Measurements from ENCODE around the gene PRICKLE2.

Gene PRICKLE2

DNA sequence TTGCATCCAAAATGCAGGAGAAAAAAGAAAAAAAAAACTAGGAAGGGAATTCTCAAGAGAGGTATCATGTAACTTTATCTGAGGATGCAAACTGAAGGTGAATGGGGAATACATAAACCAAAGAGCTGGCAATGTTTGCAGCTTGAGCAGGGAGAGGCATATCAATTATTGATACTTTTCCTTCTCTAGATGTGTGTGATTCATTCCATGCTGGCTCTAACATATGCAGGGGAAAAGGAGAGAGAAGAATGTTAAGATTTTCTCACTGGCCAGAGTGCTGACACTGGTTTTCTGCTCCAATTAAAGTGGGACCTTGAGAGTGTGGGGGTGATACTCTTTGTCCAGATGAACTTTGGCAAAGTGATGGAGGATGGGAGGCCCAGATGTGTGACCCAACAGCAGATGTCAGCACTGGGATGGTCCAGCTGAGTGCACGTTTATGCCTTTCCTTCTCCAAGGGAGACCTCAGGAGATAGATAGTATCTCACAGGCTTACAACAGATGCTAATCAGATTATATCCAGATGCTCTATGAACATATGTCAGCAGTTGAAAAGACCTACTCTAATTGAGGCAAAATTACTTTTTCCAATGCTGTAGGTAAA, 152.0 kb downstream of the PRICKLE2 start:
- no peak for DNase-seq

DNA sequence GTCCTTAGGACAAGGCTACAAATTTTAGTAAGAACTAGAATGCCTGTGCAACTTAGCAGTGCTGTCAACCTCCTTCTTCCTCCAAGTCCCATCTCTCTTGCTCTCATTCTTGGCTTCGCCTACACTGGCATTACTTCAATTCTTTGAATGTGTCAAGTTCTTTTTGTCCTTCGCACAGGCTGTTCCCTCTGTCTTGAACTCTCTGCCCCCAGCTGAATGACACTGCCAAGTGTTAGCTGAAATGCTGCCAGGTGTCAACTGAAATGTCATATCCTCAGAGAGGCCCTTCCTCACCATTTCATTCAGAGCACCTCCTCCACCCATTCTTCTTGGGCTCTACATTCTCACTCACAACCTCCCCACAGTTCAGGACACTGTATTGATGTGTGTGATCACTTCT, 153.1 kb downstream of the PRICKLE2 start:
- DNase-seq: no peak

DNA sequence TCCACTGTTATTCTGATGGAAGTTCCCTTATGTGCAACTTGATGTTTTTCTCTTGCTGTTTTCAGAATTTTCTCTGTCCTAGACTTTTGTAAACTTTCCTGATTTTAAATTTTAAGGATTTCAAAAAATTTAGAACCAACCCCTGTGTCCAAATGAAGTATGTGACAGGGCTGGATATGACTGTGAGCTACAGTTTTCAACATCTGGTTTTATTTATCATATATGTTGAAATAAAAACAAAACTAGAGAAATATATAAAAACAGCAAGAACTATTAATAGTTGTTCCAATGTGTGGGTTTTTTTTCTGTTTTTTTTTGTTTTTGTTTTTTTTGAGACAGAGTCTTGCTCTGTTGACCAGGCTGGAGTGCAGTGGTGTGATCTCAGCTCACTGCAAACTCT, 154.6 kb downstream of the PRICKLE2 start:
- no peak for DNase-seq

DNA sequence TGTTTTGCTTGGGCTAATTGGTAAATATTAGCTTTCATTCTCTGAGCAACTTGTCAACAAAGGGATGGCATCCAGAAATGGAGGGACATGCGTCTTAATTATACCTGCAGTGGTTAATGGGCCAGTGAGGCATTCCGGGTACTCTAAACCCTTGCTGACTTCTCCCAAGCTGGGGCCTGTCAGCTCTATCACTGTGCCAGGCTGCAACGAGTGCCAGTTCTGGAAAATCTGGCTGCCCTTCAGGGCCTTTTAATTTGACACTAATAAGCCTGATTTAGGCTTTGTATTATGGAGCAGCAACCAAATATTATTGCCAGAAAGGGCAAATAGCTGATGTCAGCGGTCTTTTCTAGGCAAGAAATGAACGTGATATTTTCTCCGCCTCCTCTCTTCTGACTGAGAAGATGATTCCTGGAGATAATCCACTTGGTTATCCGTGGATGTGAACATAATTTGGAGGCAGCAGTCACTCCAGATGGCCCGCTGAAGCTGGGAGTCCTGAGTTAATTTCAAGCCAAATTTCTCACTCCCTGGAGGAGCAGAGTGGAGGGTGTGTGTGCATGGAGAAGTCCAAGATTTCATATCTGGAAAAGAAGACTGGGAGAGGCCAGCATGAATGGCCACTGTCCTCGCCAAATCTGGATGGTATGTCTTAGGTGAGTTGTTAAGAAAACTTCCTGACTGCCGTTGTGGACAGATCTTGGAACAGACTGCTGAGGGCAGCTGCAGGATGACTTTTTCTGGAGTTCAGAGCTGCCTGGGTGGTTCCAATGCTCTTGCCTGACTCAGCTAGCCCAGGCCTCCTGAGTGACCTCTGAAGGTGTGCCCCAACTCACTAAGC, 157.5 kb downstream of the PRICKLE2 start:
- DNase-seq: no peak

DNA sequence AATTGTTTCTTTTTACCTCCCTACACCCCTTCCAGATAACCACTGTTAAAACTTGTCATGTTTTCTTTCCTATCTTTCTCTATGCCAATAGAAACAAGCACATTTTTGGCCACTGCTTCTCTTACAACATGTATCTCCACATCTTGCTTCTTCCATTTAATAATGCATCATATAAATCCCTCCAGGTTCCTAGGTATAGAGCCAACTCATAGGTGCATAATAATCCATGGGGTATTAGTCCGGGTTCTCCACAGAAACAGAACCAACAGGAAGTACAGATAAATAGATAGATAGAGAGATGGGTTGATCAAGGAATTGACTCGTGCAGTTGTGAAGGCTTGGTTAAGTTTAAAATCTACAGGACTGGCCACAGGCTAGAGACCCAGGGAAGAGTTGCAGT, 160.5 kb downstream of the PRICKLE2 start:
- DNase-seq: no peak

DNA sequence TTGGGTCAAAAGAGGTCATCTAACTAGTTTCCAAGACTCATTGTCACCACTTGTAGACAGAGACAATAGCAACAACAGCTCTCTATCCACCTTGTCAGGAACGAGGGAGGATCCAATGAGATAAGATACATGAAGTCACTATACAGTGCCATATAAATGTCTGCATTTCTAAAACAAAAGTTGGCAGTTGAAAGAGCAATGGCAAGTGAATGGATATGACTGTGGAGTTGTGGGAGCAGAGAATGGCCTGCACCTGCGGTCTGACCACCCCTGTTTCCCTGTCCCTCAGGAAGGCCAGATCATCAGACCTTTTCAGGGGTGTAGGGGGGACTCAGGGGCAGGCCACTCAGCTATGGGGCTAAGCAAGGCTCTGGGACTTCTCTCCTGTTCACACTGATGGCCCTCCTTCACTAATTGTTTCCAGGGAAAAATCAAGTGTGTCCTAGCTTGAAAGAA, 161.3 kb downstream of the PRICKLE2 start:
- no peak for DNase-seq

DNA sequence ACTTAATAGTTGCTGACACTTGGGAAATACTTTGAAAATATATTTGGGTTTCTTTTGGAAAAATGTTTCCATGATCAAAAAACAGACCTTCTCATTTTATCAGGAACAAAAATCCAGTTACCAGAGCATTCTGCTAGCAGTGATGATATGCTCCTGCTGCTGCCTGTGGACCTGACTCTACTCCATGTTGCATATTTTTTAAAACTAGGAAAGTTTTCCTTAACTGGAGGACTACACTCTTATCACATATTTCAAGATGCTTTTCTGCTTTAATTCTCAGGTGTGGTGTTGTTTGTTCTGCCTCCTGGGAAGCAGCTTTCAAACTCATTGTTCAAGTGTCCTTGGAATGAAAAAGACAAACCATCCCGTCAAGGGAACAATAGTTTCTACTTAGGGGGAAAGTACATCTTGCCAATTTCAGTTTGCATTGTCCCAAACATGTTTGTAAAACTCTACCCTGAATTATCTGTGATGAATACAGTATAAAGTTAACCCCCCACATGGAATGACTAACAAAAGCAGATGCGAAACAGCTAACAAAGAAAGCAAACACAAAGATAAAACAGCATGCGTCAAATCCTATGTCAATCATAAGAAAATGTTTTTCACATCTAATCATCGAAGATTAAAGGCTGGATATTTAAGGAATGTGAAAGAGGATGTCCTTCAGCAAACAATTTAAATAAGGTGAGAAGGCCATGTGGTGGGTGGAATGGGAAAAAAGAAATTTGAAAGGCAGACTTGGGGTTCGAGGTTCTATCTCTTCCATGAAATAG, 161.9 kb downstream of the PRICKLE2 start:
- DNase-seq: no peak

DNA sequence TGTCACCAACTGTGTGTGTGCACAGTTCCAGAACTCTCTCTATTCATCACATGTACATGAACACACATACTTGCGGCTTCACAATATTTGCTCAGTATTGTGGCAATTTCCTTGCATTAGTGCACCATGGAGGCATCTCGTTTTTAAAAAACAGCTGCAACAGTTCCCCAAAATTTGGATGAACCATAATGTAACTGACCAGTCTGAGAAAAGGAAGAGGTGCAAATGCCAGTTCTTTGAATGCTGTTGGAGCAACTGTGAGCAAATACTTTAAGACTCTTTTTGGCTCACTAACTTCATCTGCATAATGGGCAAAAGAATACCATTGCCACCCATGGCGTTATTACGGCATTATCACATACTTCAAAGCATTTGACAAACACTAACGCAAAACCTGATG, 163.6 kb downstream of the PRICKLE2 start:
- no peak for DNase-seq

DNA sequence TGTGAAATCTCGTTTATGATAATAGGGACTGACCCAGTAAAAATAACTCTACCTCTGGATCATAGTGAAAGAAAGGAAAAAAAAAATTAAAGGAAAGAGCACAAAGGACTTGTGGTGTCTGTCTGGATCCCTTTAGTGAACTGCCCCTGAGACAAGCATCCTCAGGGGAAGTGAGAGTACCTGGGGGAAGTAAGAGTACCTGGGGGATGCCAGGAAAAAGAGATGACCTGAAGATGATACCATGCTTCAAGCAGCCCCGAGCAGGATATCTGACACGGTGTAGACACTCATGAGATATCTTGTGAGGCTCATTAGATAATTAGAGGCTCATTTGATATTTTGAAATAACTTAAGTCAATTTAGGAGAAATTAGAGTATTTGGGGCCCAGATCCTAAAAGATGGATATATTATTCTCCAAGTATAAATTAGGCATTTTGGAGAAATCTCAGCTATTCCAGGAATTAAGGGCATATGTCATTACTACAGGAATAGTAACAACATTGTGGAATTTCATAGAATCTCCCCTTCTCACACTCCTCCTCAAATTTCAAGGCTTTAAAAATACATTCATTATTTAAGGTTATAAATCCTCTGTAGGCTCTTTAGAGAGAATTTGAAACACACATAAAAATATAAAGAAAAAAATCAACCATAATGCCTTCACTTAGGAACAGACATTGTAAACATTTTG, 165.6 kb downstream of the PRICKLE2 start:
- DNase-seq: no peak

DNA sequence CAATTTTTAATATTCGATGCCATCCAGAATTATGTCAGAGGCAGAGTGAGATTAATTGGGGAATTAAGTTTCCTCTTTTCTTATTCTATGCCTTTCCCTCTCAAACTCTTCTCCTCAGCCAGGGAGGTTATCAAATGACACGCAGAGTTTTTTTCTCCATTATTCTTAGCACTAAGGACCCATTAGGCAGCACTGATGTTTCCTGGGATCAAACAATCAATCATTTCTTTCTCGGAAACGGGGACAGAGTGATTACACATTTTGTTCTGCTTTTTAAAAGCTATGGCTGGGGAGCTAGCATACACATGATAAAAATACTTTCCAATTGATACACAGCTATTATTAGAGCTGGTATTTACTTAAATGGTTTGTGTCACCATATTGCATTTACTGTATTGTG, 166.7 kb downstream of the PRICKLE2 start:
- DNase-seq: no peak

DNA sequence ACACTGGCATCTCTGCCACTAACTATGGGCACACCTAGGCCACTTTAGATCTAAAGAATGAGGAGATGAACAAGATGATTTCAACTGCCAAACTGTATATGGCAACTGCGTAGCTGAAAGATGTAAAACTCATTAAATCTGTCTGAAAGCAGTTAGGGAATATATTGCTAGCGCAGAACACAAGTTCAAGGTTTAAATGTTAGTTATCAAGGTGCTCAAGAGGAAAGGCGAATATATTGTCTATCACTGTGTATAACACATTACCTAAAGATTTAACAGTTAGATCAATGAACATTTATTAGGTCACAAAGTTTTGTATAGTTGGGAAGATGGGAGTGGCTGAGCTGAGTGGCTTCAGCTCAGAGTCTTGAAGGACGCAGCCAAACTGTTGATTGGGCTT, 168.0 kb downstream of the PRICKLE2 start:
- DNase-seq: no peak

DNA sequence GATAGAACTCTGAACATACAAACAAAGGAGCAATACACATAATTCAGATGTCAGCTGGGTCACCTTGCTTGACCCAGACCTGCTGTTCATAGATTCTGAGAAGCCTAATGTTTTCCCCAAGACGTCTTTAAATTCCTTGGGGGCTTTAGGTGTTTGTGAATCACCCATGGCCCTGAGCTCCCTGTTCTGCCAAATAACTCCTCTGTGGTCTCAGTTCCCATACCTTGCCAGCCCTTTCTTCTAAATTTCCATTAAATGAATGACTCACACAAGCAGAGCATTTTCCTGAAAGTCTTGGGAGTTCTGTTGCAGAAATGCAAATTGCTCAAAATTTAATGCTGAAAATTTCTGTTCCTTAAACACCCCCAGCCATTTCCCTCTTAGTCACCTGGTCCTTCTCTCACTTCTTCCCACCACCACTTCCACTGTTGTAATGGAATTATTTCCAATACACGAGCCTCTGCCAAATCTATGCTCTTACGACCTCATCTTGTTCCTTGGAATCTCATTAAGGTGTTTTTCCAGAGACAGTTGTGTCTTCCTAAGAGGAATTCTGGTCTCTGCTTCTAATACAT, 168.6 kb downstream of the PRICKLE2 start:
- no peak for DNase-seq

DNA sequence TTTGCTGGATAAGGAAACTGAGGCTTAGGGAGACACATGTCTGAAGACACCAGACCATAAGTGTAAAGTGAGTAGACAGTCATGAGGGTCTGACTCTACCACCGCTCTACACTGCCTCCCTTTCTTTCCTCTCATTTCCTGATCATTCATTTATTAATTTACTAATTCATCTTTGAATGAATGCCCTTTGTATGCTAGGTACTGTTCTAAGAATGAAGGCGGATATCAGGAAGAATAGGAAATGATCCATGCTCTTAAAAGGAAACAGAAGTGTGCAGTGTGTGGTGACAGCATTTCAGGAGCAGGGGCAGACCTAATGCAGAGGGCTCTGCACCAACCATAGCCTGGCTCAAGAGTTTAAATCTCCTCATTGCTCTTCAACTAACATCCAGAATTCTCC, 170.2 kb downstream of the PRICKLE2 start:
- no peak for DNase-seq

DNA sequence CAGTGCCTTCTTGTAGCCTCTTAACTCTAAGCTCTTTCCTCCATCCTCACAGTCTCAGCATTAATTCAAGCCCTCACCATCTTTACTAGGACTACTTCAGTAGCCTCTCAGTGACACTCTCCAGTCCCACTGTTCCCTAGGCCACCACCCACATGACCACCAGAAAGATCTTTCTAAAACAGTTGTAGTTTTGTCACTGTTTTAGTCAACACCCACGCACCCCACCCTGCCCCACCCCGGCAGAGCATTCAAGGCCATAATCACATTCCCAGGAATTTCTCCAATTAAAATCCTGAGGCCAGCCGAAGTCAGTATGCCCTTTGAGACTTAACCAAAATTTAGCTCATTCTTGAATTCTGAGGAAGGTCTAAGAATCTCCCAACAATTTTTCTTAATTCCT, 170.8 kb downstream of the PRICKLE2 start:
- no peak for DNase-seq

DNA sequence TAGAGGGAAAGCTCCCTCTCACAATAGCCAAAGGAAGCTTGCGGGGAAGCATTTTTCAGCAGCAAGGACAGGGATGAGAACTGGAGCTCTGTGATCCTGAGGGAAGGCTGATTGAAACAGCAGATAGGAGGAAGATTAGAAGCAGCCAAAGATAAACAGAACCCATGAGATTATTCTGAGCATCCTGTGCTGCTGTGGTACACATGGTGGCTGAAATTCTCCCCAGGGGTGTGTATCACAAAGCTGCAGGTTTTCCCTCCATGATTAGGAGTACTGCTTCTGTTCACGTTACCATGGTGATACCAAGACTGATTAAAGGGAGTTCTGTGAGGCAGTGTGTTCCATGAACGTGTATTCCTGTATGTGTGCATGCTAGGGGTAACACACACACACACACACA, 171.7 kb downstream of the PRICKLE2 start:
- no peak for DNase-seq

DNA sequence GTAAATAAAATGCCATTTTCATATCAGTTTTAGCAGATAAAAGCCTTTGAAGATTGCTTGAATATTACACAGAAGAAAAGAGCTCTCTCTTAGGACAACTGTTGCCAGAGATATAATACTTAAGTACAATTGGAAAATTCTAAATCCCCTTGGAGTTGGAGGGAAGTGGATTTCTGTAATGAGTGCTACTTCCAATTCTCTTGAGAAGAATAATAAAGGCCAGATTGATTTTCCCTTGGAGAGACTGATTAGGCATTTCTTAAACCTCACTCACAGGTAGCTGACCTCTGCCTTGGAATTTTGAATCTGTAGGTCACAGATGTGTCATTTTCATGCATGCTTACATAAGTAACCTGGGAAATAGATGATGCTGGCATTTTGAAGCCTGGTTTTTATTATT, 172.1 kb downstream of the PRICKLE2 start:
- DNase-seq: no peak

DNA sequence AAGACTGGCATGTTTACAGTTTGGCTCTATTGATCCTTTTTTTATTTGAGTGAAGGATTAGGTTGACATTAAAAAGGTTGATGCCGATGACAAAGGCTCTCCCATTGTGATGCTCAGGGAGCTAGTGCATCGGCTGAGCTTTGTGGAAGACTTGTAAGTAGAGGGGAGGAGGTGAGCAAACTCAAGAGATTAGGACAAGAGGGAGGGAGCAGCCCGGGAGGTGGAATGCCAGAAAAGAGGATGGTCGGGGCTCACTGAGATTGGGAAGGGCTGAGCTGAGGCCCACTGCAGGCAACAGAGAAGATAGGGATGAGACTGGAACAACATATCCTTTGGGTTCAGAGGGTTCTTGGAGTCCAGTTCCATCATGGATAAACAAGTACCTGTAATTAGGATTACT, 175.4 kb downstream of the PRICKLE2 start:
- DNase-seq: no peak

DNA sequence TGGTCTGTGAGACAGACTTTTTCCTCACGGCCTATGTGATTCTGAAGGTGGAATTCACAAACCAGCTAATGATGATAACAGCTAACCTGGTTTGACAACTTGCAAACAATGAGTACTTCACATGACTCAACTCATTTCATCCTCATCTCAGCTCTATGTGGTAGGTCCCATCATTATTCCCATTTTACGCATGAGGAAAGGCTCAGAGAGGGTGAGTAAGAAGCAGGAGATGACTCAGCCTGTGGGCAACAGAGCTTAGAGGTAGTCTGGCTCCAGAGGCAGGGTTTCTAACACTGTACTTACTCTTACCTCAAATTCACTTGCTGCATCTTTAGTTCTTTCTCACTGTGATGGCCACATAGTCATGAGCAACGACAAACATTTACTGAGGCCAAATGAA, 176.1 kb downstream of the PRICKLE2 start:
- no peak for DNase-seq

DNA sequence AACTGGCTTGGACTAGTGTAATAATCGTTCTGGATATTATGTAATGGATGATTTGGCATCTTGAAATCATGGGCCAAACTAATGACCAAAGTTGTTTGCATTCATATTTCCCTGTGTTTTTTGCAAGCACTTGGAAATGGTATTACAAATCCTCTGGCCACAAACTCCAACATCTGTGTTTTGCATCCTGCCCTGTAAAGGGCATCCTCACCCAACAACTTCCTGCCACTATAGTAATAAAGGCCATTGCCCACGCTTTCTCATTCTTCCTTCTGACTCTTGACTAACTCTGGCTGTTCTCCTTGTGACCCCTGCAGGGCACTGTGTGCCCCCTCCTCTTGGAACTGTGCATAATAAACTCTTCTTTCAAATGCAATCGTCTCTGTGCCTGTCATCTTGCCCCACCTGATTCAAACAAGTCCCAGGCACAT, 176.6 kb downstream of the PRICKLE2 start:
- no peak for DNase-seq

DNA sequence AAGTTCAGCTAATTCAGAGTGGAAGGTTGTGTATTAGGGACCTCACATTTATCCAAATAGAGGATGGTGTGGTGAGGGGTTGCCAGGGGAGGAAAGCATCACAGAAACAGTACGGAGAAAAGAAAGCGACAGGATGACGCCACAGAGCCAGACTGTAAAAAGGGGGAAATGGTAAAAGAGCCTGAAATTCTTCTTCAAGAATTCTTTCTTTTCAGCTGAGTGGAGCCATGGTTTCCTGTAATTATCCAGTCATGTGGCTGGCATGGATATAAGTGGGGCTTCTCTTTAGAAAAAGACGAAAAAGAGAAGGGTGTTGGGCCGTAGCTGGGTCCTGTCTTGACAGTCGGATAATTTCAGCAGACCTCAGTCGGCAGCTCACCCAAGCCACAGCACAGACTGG, 177.5 kb downstream of the PRICKLE2 start:
- DNase-seq: no peak

DNA sequence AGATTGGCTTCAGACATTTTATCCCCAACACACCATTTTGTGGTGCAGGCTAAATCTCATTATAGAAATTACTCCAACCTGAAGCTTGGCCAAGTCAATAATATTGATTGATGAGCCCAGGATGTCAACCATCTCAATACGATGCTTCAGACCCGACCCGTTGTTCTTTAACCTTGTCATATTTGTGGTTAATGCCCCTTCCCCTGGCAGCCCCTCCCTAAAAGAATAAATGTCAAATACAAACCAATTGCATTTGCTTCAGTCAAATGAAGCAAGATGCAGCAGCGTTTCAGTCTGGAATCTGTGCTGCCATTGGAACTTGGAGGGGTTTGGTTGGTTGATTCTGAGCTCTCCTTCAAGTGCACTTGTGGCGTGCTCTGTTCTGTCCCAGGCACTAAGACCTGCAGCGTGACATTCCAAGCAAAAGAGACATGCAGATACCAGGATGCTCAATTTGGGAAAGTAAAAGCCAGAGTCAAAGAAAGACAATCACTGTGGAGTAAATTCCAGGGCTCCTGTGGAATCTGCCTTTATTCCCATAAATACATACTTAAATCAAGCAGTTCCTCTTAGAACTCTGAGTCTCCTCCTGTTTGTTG, 178.2 kb downstream of the PRICKLE2 start:
- no peak for DNase-seq

DNA sequence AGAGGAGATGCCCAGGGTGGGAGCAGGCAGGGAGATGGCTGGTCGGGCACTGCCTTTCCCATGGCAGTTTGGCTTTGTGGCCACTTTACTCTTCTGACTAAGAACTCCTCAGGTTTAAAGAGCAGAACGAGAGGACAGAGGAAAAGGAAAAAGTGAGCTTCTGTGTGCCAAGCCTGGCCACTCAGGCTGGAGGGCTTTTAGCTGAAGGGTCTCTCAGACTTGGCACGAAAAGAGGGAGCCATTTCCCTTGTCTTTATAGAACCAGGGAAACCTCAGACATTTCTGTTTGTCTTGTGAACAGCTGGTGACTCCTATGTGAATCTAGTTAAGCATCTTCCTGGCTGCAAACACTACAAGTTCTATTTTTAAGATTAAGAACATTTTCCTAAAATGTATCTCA, 178.7 kb downstream of the PRICKLE2 start:
- DNase-seq: no peak

All from right kidney (tissue), 1 donor.